GM20431 (cell line): Measurements from ENCODE around the gene MBTPS1.

Source experiments
- in situ Hi-C: fragments of 300-500 bp; cut with MseI, MboI; formaldehyde crosslinking; loops from one replicate; pipeline ENCODE4 v1.15.0; 2020; ENCODE audit warnings: low sequenced_read_pairs; ENCODE audit not compliant: unreplicated experiment

MBTPS1 gene

GRCh38 chr16:84058664-84059063 lies 58.1 kb downstream of the MBTPS1 start:
- in situ Hi-C loops: no loop called here

GRCh38 chr16:84058211-84058610 lies 58.5 kb downstream of the MBTPS1 start:
- in situ Hi-C loops: no loop called here

- in situ Hi-C loops: no loop called here
Observed at GRCh38 chr16:84056933-84057332, 59.8 kb downstream of the MBTPS1 start.

- in situ Hi-C loops: no loop called here
Observed at GRCh38 chr16:84055801-84056634, 60.7 kb downstream of the MBTPS1 start.

- in situ Hi-C loops: no loop called here
Observed at GRCh38 chr16:84055366-84055765, 61.4 kb downstream of the MBTPS1 start.

- in situ Hi-C loops: no loop called here
Observed at GRCh38 chr16:84054916-84055315, 61.8 kb downstream of the MBTPS1 start.

GRCh38 chr16:84054271-84054670 lies 62.5 kb downstream of the MBTPS1 start:
- in situ Hi-C loops: no loop called here

- in situ Hi-C loops: no loop called here
Observed at GRCh38 chr16:84053237-84053636, 63.5 kb downstream of the MBTPS1 start.

- in situ Hi-C loops: no loop called here
Observed at GRCh38 chr16:84052071-84052622, 64.6 kb downstream of the MBTPS1 start.

- in situ Hi-C loops: no loop called here
Observed at GRCh38 chr16:84050316-84050715, 66.4 kb downstream of the MBTPS1 start.

GRCh38 chr16:84049403-84050060 lies 67.2 kb downstream of the MBTPS1 start:
- in situ Hi-C loops: no loop called here

GRCh38 chr16:84048871-84049270 lies 67.9 kb downstream of the MBTPS1 start:
- in situ Hi-C loops: no loop called here

GRCh38 chr16:84048270-84048669 lies 68.5 kb downstream of the MBTPS1 start:
- in situ Hi-C loops: no loop called here

- in situ Hi-C loops: no loop called here
Observed at GRCh38 chr16:84047626-84048025, 69.1 kb downstream of the MBTPS1 start.

- in situ Hi-C loops: no loop called here
Observed at GRCh38 chr16:84047206-84047605, 69.5 kb downstream of the MBTPS1 start.

- in situ Hi-C loops: no loop called here
Observed at GRCh38 chr16:84045818-84046470, 70.8 kb downstream of the MBTPS1 start.

- in situ Hi-C loops: no loop called here
Observed at GRCh38 chr16:84045001-84045817, 71.5 kb downstream of the MBTPS1 start.

- in situ Hi-C loops: no loop called here
Observed at GRCh38 chr16:84044118-84044488, 72.6 kb downstream of the MBTPS1 start.

GRCh38 chr16:84043486-84044117 lies 73.1 kb downstream of the MBTPS1 start:
- in situ Hi-C loops: no loop called here
